Activated T-helper 2 cell treated with anti-CD3 and anti-CD28 coated beads, Interferon-gamma antibody, Interleukin-2, Interleukin-4, amounts not matched to agents 10 μg/mL and 5 μg/mL and 100 μg/mL, durations not matched to agents 14 hours and 24 hours and 36 hours (primary cell): ENCODE measurements around the gene RASGEF1B. TPM values are rescaled to one million over a fixed set of nuclear protein-coding genes. Genes with fewer than 3 reads are reported as not detected.

Experiments
- DNase-seq: peaks from one replicate; pipeline ENCODE4 v3.0.0; 2021; ENCODE audit warnings: low spot score
- H3K27ac Mint-ChIP-seq: one replicate; pipeline ENCODE4 v1.8.0; 2021; ENCODE audit warnings: mixed read lengths
- H3K27me3 Mint-ChIP-seq: one replicate; pipeline ENCODE4 v1.8.0; 2021; ENCODE audit warnings: low read depth, mixed read lengths
- H3K36me3 Mint-ChIP-seq: one replicate; pipeline ENCODE4 v1.8.0; 2021; ENCODE audit warnings: low read depth, mixed read lengths
- H3K4me1 Mint-ChIP-seq: one replicate; pipeline ENCODE4 v1.8.0; 2021; ENCODE audit warnings: low read depth, mixed read lengths
- H3K4me3 Mint-ChIP-seq: one replicate; pipeline ENCODE4 v1.8.0; 2021; ENCODE audit warnings: low read depth, mild to moderate bottlenecking, moderate library complexity, mixed read lengths
- H3K9me3 Mint-ChIP-seq: one replicate; pipeline ENCODE4 v1.8.0; 2021; ENCODE audit warnings: mixed read lengths
- intact Hi-C: fragments of 100-400 bp; cut with micrococcal nuclease; formaldehyde crosslinking; loops from one replicate; pipeline ENCODE4 v1.15.1; 2023
- total RNA-seq: library from RNA; stranded (reverse); gene quantifications from 2 replicates; pipeline ENCODE4 v1.2.3, GENCODE V29; 2022

The RASGEF1B gene
- total RNA-seq, 1 donor from 2014 or later, result 0.39 TPM

- H3K27me3 Mint-ChIP-seq, result peaks cover 31% of the 10 kb centered on the region
- peak; percentile 16 for DNase-seq
- H3K4me1 Mint-ChIP-seq, result peaks cover 33% of the 10 kb centered on the region
- H3K36me3 Mint-ChIP-seq, result no peaks in the 10 kb centered on the region
- peak overlapping the region; percentile 85 for H3K4me3 Mint-ChIP-seq
- H3K9me3 Mint-ChIP-seq, result no peaks in the 10 kb centered on the region
- intact Hi-C loops, result loop anchor here (2.0 to 5.0 kb wide), 5 partner anchors 34 to 962 kb away; partner anchors contain the start of genes ENOPH1 and HNRNPDL
- H3K27ac Mint-ChIP-seq, result peak overlapping the region; percentile 62
Measured at GRCh38 chr4:81470456-81471297, 1.0 kb downstream of the RASGEF1B start.

GRCh38 chr4:81469781-81470455, 1.8 kb downstream of the RASGEF1B start:
- intact Hi-C loops, result loop anchor here (2.0 to 5.0 kb wide), 6 partner anchors 35 to 962 kb away; partner anchors contain the start of genes ENOPH1 and HNRNPDL
- Mint-ChIP-seq H3K4me3 (peak overlapping the region; percentile 85), H3K9me3 (no peaks in the 10 kb centered on the region), H3K4me1 (peaks cover 30% of the 10 kb centered on the region), H3K36me3 (no peaks in the 10 kb centered on the region), H3K27ac (no peak overlapping the region), H3K27me3 (peaks cover 28% of the 10 kb centered on the region)
- no peak for DNase-seq

- Mint-ChIP-seq H3K27me3 (peaks cover 25% of the 10 kb centered on the region), H3K27ac (no peak overlapping the region), H3K9me3 (no peaks in the 10 kb centered on the region), H3K36me3 (no peaks in the 10 kb centered on the region), H3K4me3 (no peak overlapping the region), H3K4me1 (peaks cover 27% of the 10 kb centered on the region)
- no peak for DNase-seq
- intact Hi-C loops, result loop anchor here (2.0 kb wide), 1 partner anchor 62 kb away; no protein-coding TSS in a partner anchor
Measured at GRCh38 chr4:81468678-81469077, 3.0 kb downstream of the RASGEF1B start.

- peaks cover 20% of the 10 kb centered on the region for H3K27me3 Mint-ChIP-seq
- no peaks in the 10 kb centered on the region for H3K9me3 Mint-ChIP-seq
- no peaks in the 10 kb centered on the region for H3K36me3 Mint-ChIP-seq
- DNase-seq, result no peak
- intact Hi-C loops, result loop anchor here (1.0 kb wide), 2 partner anchors 377 to 801 kb away; no protein-coding TSS in a partner anchor
- no peak overlapping the region for H3K4me3 Mint-ChIP-seq
- H3K27ac Mint-ChIP-seq, result no peak overlapping the region
- H3K4me1 Mint-ChIP-seq, result peaks cover 22% of the 10 kb centered on the region
Measured at GRCh38 chr4:81467672-81467964, 4.1 kb downstream of the RASGEF1B start.

GRCh38 chr4:81466841-81467671, 4.7 kb downstream of the RASGEF1B start:
- H3K4me3 Mint-ChIP-seq, result no peak overlapping the region
- no peak overlapping the region for H3K27ac Mint-ChIP-seq
- intact Hi-C loops, result loop anchor here (1.0 kb wide), 2 partner anchors 377 to 801 kb away; no protein-coding TSS in a partner anchor
- H3K9me3 Mint-ChIP-seq, result no peaks in the 10 kb centered on the region
- H3K4me1 Mint-ChIP-seq, result peaks cover 17% of the 10 kb centered on the region
- peak; percentile 45 for DNase-seq
- H3K27me3 Mint-ChIP-seq, result peaks cover 20% of the 10 kb centered on the region
- H3K36me3 Mint-ChIP-seq, result no peaks in the 10 kb centered on the region

- H3K27ac Mint-ChIP-seq, result no peak overlapping the region
- no peaks in the 10 kb centered on the region for H3K9me3 Mint-ChIP-seq
- H3K4me1 Mint-ChIP-seq, result peaks cover 10% of the 10 kb centered on the region
- DNase-seq, result no peak
- no peaks in the 10 kb centered on the region for H3K36me3 Mint-ChIP-seq
- H3K27me3 Mint-ChIP-seq, result peaks cover 16% of the 10 kb centered on the region
- no peak overlapping the region for H3K4me3 Mint-ChIP-seq
- intact Hi-C loops, result no loop called here
Measured at GRCh38 chr4:81465406-81466340, 6.0 kb downstream of the RASGEF1B start.

GRCh38 chr4:81460834-81461233, 10.9 kb downstream of the RASGEF1B start:
- no peaks in the 10 kb centered on the region for H3K36me3 Mint-ChIP-seq
- intact Hi-C loops, result no loop called here
- no peaks in the 10 kb centered on the region for H3K9me3 Mint-ChIP-seq
- H3K4me3 Mint-ChIP-seq, result no peak overlapping the region
- peaks cover 1% of the 10 kb centered on the region for H3K4me1 Mint-ChIP-seq
- DNase-seq, result no peak
- no peaks in the 10 kb centered on the region for H3K27me3 Mint-ChIP-seq
- no peak overlapping the region for H3K27ac Mint-ChIP-seq

- intact Hi-C loops, result no loop called here
- Mint-ChIP-seq H3K9me3 (no peaks in the 10 kb centered on the region), H3K4me3 (no peak overlapping the region), H3K4me1 (peaks cover 2% of the 10 kb centered on the region), H3K36me3 (no peaks in the 10 kb centered on the region), H3K27me3 (no peaks in the 10 kb centered on the region), H3K27ac (no peak overlapping the region)
- no peak for DNase-seq
Measured at GRCh38 chr4:81460191-81460701, 11.5 kb downstream of the RASGEF1B start.

GRCh38 chr4:81459228-81459627, 12.5 kb downstream of the RASGEF1B start:
- DNase-seq, result no peak
- intact Hi-C loops, result no loop called here
- Mint-ChIP-seq H3K4me3 (no peak overlapping the region), H3K27me3 (no peaks in the 10 kb centered on the region), H3K9me3 (no peaks in the 10 kb centered on the region), H3K4me1 (peaks cover 6% of the 10 kb centered on the region), H3K27ac (no peak overlapping the region), H3K36me3 (no peaks in the 10 kb centered on the region)

- Mint-ChIP-seq H3K27ac (no peak overlapping the region), H3K4me3 (no peak overlapping the region), H3K9me3 (no peaks in the 10 kb centered on the region), H3K4me1 (peaks cover 6% of the 10 kb centered on the region), H3K36me3 (no peaks in the 10 kb centered on the region), H3K27me3 (no peaks in the 10 kb centered on the region)
- intact Hi-C loops, result no loop called here
- no peak for DNase-seq
Measured at GRCh38 chr4:81457921-81458520, 13.7 kb downstream of the RASGEF1B start.

GRCh38 chr4:81457345-81457744, 14.4 kb downstream of the RASGEF1B start:
- H3K36me3 Mint-ChIP-seq, result no peaks in the 10 kb centered on the region
- no peaks in the 10 kb centered on the region for H3K9me3 Mint-ChIP-seq
- intact Hi-C loops, result no loop called here
- H3K27me3 Mint-ChIP-seq, result no peaks in the 10 kb centered on the region
- no peak for DNase-seq
- H3K4me3 Mint-ChIP-seq, result no peak overlapping the region
- H3K27ac Mint-ChIP-seq, result no peak overlapping the region
- peaks cover 6% of the 10 kb centered on the region for H3K4me1 Mint-ChIP-seq
